NT2/D1 (cell line): ENCODE data around the gene HHEX.

Experiments used
- SUZ12 ChIP-seq: IDR thresholded peaks from 2 replicates; pipeline ENCODE4 v1.6.1; 2011; ENCODE audit not compliant: insufficient read length, insufficient read depth; ENCODE audit errors: extremely low read depth
- YY1 ChIP-seq: IDR thresholded peaks from 2 replicates; pipeline ENCODE4 v1.6.1; 2011; ENCODE audit not compliant: insufficient read length, insufficient read depth
- ZNF274 ChIP-seq: IDR thresholded peaks from 2 replicates; pipeline ENCODE4 v1.6.1; 2011; ENCODE audit warnings: mild to moderate bottlenecking, low read depth, low read length

DNA sequence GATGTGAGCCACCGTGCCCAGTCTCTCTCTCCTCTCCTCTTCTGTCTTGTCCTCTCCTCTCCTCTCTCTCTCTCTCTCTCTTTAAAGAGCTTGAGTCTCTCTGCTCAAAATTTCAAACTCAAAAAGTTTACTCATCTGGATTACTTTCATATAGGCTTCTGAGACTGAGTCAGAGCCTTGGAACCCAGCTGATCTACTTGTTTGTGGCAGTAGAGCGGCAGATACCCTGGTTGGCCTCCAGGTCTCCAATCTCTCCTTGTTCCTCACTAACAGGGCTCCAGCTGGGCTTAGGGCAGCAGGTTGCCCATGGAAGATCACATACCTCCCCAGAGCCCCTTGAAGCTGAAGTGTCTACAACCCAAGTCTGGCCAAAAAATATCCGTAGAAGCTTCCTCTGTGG is 51.0 kb downstream of the HHEX start:
- no peak for TF ChIP-seq ZNF274
- no peak for TF ChIP-seq YY1
- TF ChIP-seq SUZ12, result no peak
